GM12878 (cell line): ENCODE results near the gene MCM3AP. TPM values are rescaled to one million over a fixed set of nuclear protein-coding genes. Genes with fewer than 3 reads are reported as not detected.

ENCODE experiments used
- ATAC-seq: fragments of 200-7000 bp; cut with Tn5 transposase; 3 replicates; pipeline ENCODE4 v1.9.1; 2020; ENCODE audit warnings: mild to moderate bottlenecking, moderate library complexity
- BruUV-seq: library from RNA; stranded (reverse); fragments of 400-500 nt; replicated peaks from 2 replicates; lab custom pipeline; 2021; lab: Mats Ljungman, UMichigan
- CTCF ChIA-PET: fragments of 300-600 bp; sonication (Branson Sonifier 250); formaldehyde crosslinking; extraction: SDS; loops from one replicate; lab custom pipeline; 2021; ENCODE audit warnings: inconsistent platforms; lab: Yijun Ruan, JAX
- POLR2A ChIA-PET: fragments of 350-600 bp; formaldehyde crosslinking; extraction: SDS; loops from one replicate; lab custom pipeline; 2021; ENCODE audit warnings: inconsistent platforms; lab: Charles Lee
- RAD21 ChIA-PET: fragments of 300-600 bp; sonication (Branson Sonifier 250); formaldehyde crosslinking; loops from one replicate; lab custom pipeline; 2023; ENCODE audit warnings: antibody characterized with exemption; ENCODE audit not compliant: unreplicated experiment; lab: Charles Lee
- SMC1A ChIA-PET: fragments of 300-600 bp; sonication (Branson Sonifier 250); formaldehyde crosslinking; loops from one replicate; lab custom pipeline; 2023; ENCODE audit not compliant: unreplicated experiment, uncharacterized antibody; lab: Charles Lee
- DNase-seq: peaks from one replicate; pipeline ENCODE4 v3.0.0-alpha.2; 2011; ENCODE audit warnings: low read depth, low spot score
- FAIRE-seq: peaks from 3 replicates; lab custom pipeline; 2011; peaks lifted over from hg19 to GRCh38; lab: Jason Lieb, UNC
- H2AFZ ChIP-seq: 2 replicates; pipeline ENCODE4 v1.6.0; 2011; ENCODE audit warnings: low read depth, low read length, control low read depth; ENCODE audit not compliant: control insufficient read depth
- H3K27ac ChIP-seq: 2 replicates; pipeline ENCODE4 v1.5.1; 2011; ENCODE audit warnings: control low read depth; ENCODE audit not compliant: control insufficient read depth, insufficient read depth
- H3K27me3 ChIP-seq, 2 experiments: replicated peaks in 1 of 2; 2 replicates each; pipeline versions ENCODE4 v1.6.0 to v1.6.1; 2011; ENCODE audit warnings: low read length in 1 of 2; ENCODE audit not compliant: control insufficient read depth in 2 of 2, insufficient read depth in 2 of 2
- H3K36me3 ChIP-seq, 2 experiments: 2 replicates each; pipeline ENCODE4 v1.5.1; 2011; ENCODE audit warnings: low read length in 1 of 2; ENCODE audit not compliant: control insufficient read depth in 2 of 2, insufficient read depth in 2 of 2
- H3K4me1 ChIP-seq: 2 replicates; pipeline ENCODE4 v1.6.1; 2011; ENCODE audit warnings: mild to moderate bottlenecking, low read length, moderate library complexity, mixed read lengths; ENCODE audit not compliant: control insufficient read depth, insufficient read depth
- H3K4me2 ChIP-seq: 2 replicates; pipeline ENCODE4 v1.6.0; 2011; ENCODE audit warnings: control low read depth; ENCODE audit not compliant: control insufficient read depth, insufficient read depth
- H3K4me3 ChIP-seq: fragments of 200-600 bp; sonication (generic); 2 replicates; pipeline ENCODE4 v1.5.1; 2016
- H3K79me2 ChIP-seq: 2 replicates; pipeline ENCODE4 v1.6.0; 2011; ENCODE audit warnings: low read length; ENCODE audit not compliant: control insufficient read depth, insufficient read depth
- H3K9ac ChIP-seq: 2 replicates; pipeline ENCODE4 v1.8.0; 2011; ENCODE audit warnings: low read length, control low read depth, mixed read lengths; ENCODE audit not compliant: control insufficient read depth, insufficient read depth
- H3K9me3 ChIP-seq: replicated peaks from 3 replicates; pipeline ENCODE4 v1.5.1; 2011; ENCODE audit warnings: mild to moderate bottlenecking, low read length; ENCODE audit not compliant: control insufficient read depth, insufficient read depth
- H4K20me1 ChIP-seq: 2 replicates; pipeline ENCODE4 v1.6.0; 2011; ENCODE audit not compliant: control insufficient read depth, insufficient read depth
- BACH1 ChIP-seq: fragments of 450-650 bp; IDR thresholded peaks from 2 replicates; pipeline ENCODE4 v1.6.1; 2017; ENCODE audit warnings: mild to moderate bottlenecking, borderline replicate concordance
- BMI1 ChIP-seq: fragments of 450-650 bp; IDR thresholded peaks from 2 replicates; pipeline ENCODE4 v1.6.1; 2016; ENCODE audit warnings: mild to moderate bottlenecking, moderate library complexity, borderline replicate concordance
- CBFB ChIP-seq: IDR thresholded peaks from 2 replicates; pipeline ENCODE4 v1.6.1; 2016; ENCODE audit warnings: antibody characterized with exemption, low read depth
- GABPA ChIP-seq: IDR thresholded peaks from 2 replicates; pipeline ENCODE4 v1.6.1; 2014; ENCODE audit warnings: antibody characterized with exemption, low read depth, mild to moderate bottlenecking, inconsistent platforms
- HDAC2 ChIP-seq: fragments of 200-600 bp; sonication (generic); IDR thresholded peaks from 2 replicates; pipeline ENCODE4 v1.6.1; 2017
- MEF2B ChIP-seq: fragments of 450-650 bp; IDR thresholded peaks from 2 replicates; pipeline ENCODE4 v1.6.1; 2018; ENCODE audit warnings: mild to moderate bottlenecking, moderate library complexity; ENCODE audit not compliant: partially characterized antibody, poor library complexity, severe bottlenecking
- MYB ChIP-seq: fragments of 150-350 bp; IDR thresholded peaks from 2 replicates; pipeline ENCODE4 v1.6.1; 2014; ENCODE audit warnings: mild to moderate bottlenecking, low read depth, low read length, borderline replicate concordance
- MYC ChIP-seq: IDR thresholded peaks from 2 replicates; pipeline ENCODE4 v1.6.1; 2011; ENCODE audit warnings: mild to moderate bottlenecking, low read length, moderate library complexity, inconsistent platforms; ENCODE audit not compliant: insufficient read depth, insufficient replicate concordance, insufficient read length, severe bottlenecking
- NRF1 ChIP-seq: conservative IDR thresholded peaks from 2 replicates; pipeline ENCODE4 v1.6.1; 2011; ENCODE audit warnings: mild to moderate bottlenecking, low read depth, low read length, improper control_type of control experiment
- PBX3 ChIP-seq: IDR thresholded peaks from 2 replicates; pipeline ENCODE4 v1.6.1; 2011; ENCODE audit warnings: mild to moderate bottlenecking, low read depth, low read length, moderate library complexity; ENCODE audit not compliant: insufficient replicate concordance
- SRF ChIP-seq, 2 experiments: IDR thresholded peaks; 2 replicates each; pipeline ENCODE4 v1.6.1; 2011; ENCODE audit warnings: low read depth in 2 of 2, low read length in 2 of 2, mild to moderate bottlenecking in 1 of 2, moderate library complexity in 1 of 2
- YBX1 ChIP-seq: fragments of 450-650 bp; IDR thresholded peaks from 2 replicates; pipeline ENCODE4 v1.6.1; 2016; ENCODE audit warnings: antibody characterized with exemption
- ZNF622 ChIP-seq: fragments of 450-650 bp; IDR thresholded peaks from 2 replicates; pipeline ENCODE4 v1.6.1; 2017; ENCODE audit warnings: mild to moderate bottlenecking, inconsistent platforms
- WGBS: methylation state at CpG from one replicate; pipeline ENCODE4 v1.1.6; 2016; ENCODE audit warnings: low lambda C conversion rate; ENCODE audit not compliant: insufficient replicate concordance, insufficient coverage; ENCODE audit errors: missing lambda C conversion rate; 5-methylcytosine and 5-hydroxymethylcytosine counted together
- in situ Hi-C: fragments of 300-500 bp; cut with MboI; formaldehyde crosslinking; loops from 9 replicates; pipeline ENCODE4 v1.14.3; 2018; ENCODE audit warnings: mixed read lengths
- intact Hi-C: fragments of 100-400 bp; cut with micrococcal nuclease; formaldehyde crosslinking; loops from one replicate; pipeline ENCODE4 v1.14.2; 2022; ENCODE audit not compliant: unreplicated experiment
- polyA plus RNA-seq, 11 experiments: library from polyadenylated mRNA; depleted of rRNA in 4 of 11; unstranded in 6 of 11; stranded (reverse) in 5 of 11; fragments of >200 nt; fragmentation: Nextera tagmentation in 4 of 11; fragmentation: Illumina TruSeq in 1 of 11; extraction: Ambion mirVana in 4 of 11; extraction: Trizol in 1 of 11; gene quantifications; 1 replicate in 1 of 11; 2 replicates in 10 of 11; pipeline versions ENCODE4 v1.2.1 to v1.2.3, GENCODE V29; 2011 to 2016; ENCODE audit warnings: inconsistent platforms in 2 of 11, missing spikeins in 2 of 11, low read depth in 1 of 11
- total RNA-seq, 4 experiments: library from RNA; depleted of rRNA in 3 of 4; stranded (reverse); fragments of >200 nt in 3 of 4; fragmentation: Illumina TruSeq in 1 of 4; extraction: Trizol in 1 of 4; gene quantifications; 2 replicates each; pipeline versions ENCODE4 v1.2.1 to v1.2.3, GENCODE V29; 2013 to 2021
- TF ChIP-seq, protein P1 (sequence below): fragments of 450-650 bp; formaldehyde crosslinking; IDR thresholded peaks from 2 replicates; pipeline ENCODE4 v1.4.0; 2020; ENCODE audit warnings: mild to moderate bottlenecking, moderate library complexity
- TF ChIP-seq, protein P2 (sequence below): fragments of 450-650 bp; formaldehyde crosslinking; IDR thresholded peaks from 2 replicates; pipeline ENCODE4 v1.4.0; 2022; ENCODE audit warnings: mild to moderate bottlenecking, moderate library complexity

Gene MCM3AP
- total and polyA plus RNA-seq, 10 of the 15 experiments (the other 5 are each of a cell fraction or from before 2014, with no cell fraction given) = 6.1 to 95.7 (median 47.0) TPM

- SMC1A ChIA-PET = no interaction called here
- WGBS = 84% methylated on average over 27 of the region's 27 CpGs
- no peak for TF ChIP-seq YBX1
- TF ChIP-seq, protein P1, sequence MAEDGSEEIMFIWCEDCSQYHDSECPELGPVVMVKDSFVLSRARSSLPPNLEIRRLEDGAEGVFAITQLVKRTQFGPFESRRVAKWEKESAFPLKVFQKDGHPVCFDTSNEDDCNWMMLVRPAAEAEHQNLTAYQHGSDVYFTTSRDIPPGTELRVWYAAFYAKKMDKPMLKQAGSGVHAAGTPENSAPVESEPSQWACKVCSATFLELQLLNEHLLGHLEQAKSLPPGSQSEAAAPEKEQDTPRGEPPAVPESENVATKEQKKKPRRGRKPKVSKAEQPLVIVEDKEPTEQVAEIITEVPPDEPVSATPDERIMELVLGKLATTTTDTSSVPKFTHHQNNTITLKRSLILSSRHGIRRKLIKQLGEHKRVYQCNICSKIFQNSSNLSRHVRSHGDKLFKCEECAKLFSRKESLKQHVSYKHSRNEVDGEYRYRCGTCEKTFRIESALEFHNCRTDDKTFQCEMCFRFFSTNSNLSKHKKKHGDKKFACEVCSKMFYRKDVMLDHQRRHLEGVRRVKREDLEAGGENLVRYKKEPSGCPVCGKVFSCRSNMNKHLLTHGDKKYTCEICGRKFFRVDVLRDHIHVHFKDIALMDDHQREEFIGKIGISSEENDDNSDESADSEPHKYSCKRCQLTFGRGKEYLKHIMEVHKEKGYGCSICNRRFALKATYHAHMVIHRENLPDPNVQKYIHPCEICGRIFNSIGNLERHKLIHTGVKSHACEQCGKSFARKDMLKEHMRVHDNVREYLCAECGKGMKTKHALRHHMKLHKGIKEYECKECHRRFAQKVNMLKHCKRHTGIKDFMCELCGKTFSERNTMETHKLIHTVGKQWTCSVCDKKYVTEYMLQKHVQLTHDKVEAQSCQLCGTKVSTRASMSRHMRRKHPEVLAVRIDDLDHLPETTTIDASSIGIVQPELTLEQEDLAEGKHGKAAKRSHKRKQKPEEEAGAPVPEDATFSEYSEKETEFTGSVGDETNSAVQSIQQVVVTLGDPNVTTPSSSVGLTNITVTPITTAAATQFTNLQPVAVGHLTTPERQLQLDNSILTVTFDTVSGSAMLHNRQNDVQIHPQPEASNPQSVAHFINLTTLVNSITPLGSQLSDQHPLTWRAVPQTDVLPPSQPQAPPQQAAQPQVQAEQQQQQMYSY (CRISPR knock-in tag) = no peak
- TF ChIP-seq GABPA = no peak
- TF ChIP-seq CBFB = no peak
- no peak for TF ChIP-seq HDAC2
- TF ChIP-seq, protein P2, sequence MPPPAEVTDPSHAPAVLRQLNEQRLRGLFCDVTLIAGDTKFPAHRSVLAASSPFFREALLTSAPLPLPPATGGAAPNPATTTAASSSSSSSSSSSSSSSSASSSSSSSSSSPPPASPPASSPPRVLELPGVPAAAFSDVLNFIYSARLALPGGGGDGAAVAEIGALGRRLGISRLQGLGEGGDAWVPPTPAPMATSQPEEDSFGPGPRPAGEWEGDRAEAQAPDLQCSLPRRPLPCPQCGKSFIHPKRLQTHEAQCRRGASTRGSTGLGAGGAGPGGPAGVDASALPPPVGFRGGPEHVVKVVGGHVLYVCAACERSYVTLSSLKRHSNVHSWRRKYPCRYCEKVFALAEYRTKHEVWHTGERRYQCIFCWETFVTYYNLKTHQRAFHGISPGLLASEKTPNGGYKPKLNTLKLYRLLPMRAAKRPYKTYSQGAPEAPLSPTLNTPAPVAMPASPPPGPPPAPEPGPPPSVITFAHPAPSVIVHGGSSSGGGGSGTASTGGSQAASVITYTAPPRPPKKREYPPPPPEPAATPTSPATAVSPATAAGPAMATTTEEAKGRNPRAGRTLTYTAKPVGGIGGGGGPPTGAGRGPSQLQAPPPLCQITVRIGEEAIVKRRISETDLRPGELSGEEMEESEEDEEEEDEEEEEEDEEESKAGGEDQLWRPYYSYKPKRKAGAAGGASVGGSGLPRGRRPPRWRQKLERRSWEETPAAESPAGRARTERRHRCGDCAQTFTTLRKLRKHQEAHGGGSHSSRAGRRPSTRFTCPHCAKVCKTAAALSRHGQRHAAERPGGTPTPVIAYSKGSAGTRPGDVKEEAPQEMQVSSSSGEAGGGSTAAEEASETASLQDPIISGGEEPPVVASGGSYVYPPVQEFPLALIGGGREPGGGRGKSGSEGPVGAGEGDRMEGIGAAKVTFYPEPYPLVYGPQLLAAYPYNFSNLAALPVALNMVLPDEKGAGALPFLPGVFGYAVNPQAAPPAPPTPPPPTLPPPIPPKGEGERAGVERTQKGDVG (CRISPR knock-in tag) = no peak
- no peak for TF ChIP-seq PBX3
- TF ChIP-seq ZNF622 = no peak
- no peak for TF ChIP-seq BACH1
- no peak for TF ChIP-seq SRF (IDR thresholded peaks at IDR 0.05; ENCODE audit: low read depth in 2 of 2, low read length in 2 of 2)
- TF ChIP-seq MYC = no peak
- TF ChIP-seq MYB = no peak
- no peak for TF ChIP-seq MEF2B
- no peak for TF ChIP-seq BMI1
- TF ChIP-seq NRF1 = no peak
Measured at GRCh38 chr21:46214478-46215340, 70.7 kb downstream of the MCM3AP start.

More at GRCh38 chr21:46214478-46215340, 70.7 kb downstream of the MCM3AP start:
- H3K4me3 ChIP-seq = no peak overlapping the region
- BruUV-seq = no TSS peak
- ATAC-seq (no peak), DNase-seq (no peak), FAIRE-seq (no peak)
- H3K4me2 ChIP-seq = no peak overlapping the region
- POLR2A ChIA-PET = no interaction called here
- CTCF ChIA-PET = no interaction called here
- no peaks in the 10 kb centered on the region; the same call in 1 of the 2 replicates for H3K79me2 ChIP-seq
- H3K27ac ChIP-seq = no peak overlapping the region
- in situ Hi-C loops = no loop called here
- H3K4me1 ChIP-seq = peaks cover 5% of the 10 kb centered on the region; the same call in 1 of the 2 replicates
- peaks cover 0 to 5% of the 10 kb centered on the region in 2 experiments; a peak in 3 of 4 replicates for H3K36me3 ChIP-seq
- H3K9ac ChIP-seq = no peak overlapping the region
- no peak overlapping the region for H2AFZ ChIP-seq
- H4K20me1 ChIP-seq = no peaks in the 10 kb centered on the region
- H3K9me3 ChIP-seq = no peaks in the 10 kb centered on the region
- RAD21 ChIA-PET = no interaction called here
- intact Hi-C loops = no loop called here
- no peaks in the 10 kb centered on the region for H3K27me3 ChIP-seq
